H1 (cell line): ENCODE results near the gene TYW1B. TPM values are rescaled to one million over a fixed set of nuclear protein-coding genes. Genes with fewer than 3 reads are reported as not detected.
A peak's percentile ranks its signal among the peaks of the same experiment; 100 is the strongest.
"Not testable (repeated sequence)": the region's sequence is repeated elsewhere in the genome, so short reads cannot be mapped to it uniquely, and the experiment has no call there.

Experiments used
- CTCF ChIA-PET: fragments of 300-600 bp; sonication (Branson Sonifier 250); formaldehyde crosslinking; loops from one replicate; lab custom pipeline; 2021; ENCODE audit not compliant: partially characterized antibody; lab: Charles Lee
- POLR2A ChIA-PET: fragments of 300-600 bp; sonication (Branson Sonifier 250); formaldehyde crosslinking; loops from one replicate; lab custom pipeline; 2021; ENCODE audit warnings: inconsistent platforms; ENCODE audit not compliant: partially characterized antibody; lab: Charles Lee
- DNase-seq, 2 experiments: peaks; one replicate each; pipeline versions ENCODE4 v3.0.0 to v3.0.0-alpha.2; 2010 to 2022; ENCODE audit warnings: low spot score in 2 of 2, low read depth in 1 of 2, mixed read lengths in 1 of 2
- FAIRE-seq: peaks from 2 replicates; lab custom pipeline; 2011; peaks lifted over from hg19 to GRCh38; lab: Jason Lieb, UNC
- H2AFZ ChIP-seq: 2 replicates; pipeline ENCODE4 v1.8.1; 2012; ENCODE audit warnings: low read length, inconsistent platforms
- H2AK5ac ChIP-seq: 2 replicates; pipeline ENCODE4 v1.6.1; 2013; ENCODE audit warnings: low read depth, low read length
- H2BK120ac ChIP-seq: replicated peaks from 2 replicates; pipeline ENCODE3; 2013; ENCODE audit warnings: low read depth, low read length, inconsistent platforms
- H2BK12ac ChIP-seq: 2 replicates; pipeline ENCODE4 v1.6.1; 2013; ENCODE audit warnings: low read depth, low read length
- H2BK15ac ChIP-seq: 2 replicates; pipeline ENCODE4 v1.6.1; 2013; ENCODE audit warnings: low read length
- H2BK20ac ChIP-seq: 2 replicates; pipeline ENCODE4 v1.6.1; 2013; ENCODE audit warnings: low read length
- H2BK5ac ChIP-seq: 2 replicates; pipeline ENCODE4 v1.6.1; 2013; ENCODE audit warnings: low read depth, low read length
- H3K14ac ChIP-seq: 2 replicates; pipeline ENCODE4 v1.6.1; 2013; ENCODE audit warnings: inconsistent platforms; ENCODE audit not compliant: insufficient read length
- H3K18ac ChIP-seq: 2 replicates; pipeline ENCODE4 v1.6.1; 2013; ENCODE audit warnings: low read length; ENCODE audit errors: extremely low read depth
- H3K23ac ChIP-seq: 2 replicates; pipeline ENCODE4 v1.6.1; 2013; ENCODE audit warnings: inconsistent platforms; ENCODE audit not compliant: insufficient read length
- H3K23me2 ChIP-seq: 2 replicates; pipeline ENCODE4 v1.6.1; 2013; ENCODE audit warnings: low read depth, low read length
- H3K27ac ChIP-seq: 2 replicates; pipeline ENCODE4 v1.6.1; 2011; ENCODE audit warnings: low read depth, low read length, inconsistent platforms
- H3K27me3 ChIP-seq, 4 experiments: replicated peaks in 1 of 4; 1 replicate in 1 of 4; 2 replicates in 3 of 4; pipeline versions ENCODE4 v1.6.1 to v1.8.1; 2011 to 2013; ENCODE audit warnings: low read length in 3 of 4, mild to moderate bottlenecking in 3 of 4, inconsistent platforms in 2 of 4, mixed read lengths in 2 of 4, moderate library complexity in 1 of 4; ENCODE audit not compliant: control insufficient read depth in 3 of 4, insufficient read depth in 3 of 4; ENCODE audit errors: extremely low read depth in 1 of 4
- H3K36me3 ChIP-seq, 4 experiments: 2 replicates each; pipeline versions ENCODE4 v1.6.1 to v1.8.1; 2011 to 2013; ENCODE audit warnings: mild to moderate bottlenecking in 4 of 4, low read length in 3 of 4, moderate library complexity in 2 of 4, control low read depth in 1 of 4, inconsistent platforms in 1 of 4; ENCODE audit not compliant: insufficient read depth in 4 of 4, control insufficient read depth in 2 of 4
- H3K4ac ChIP-seq: replicated peaks from 2 replicates; pipeline ENCODE3; 2013; ENCODE audit warnings: low read length, low read depth, mixed read lengths, inconsistent platforms; ENCODE audit not compliant: insufficient read length
- H3K4me1 ChIP-seq, 4 experiments: replicated peaks in 1 of 4; 1 replicate in 1 of 4; 2 replicates in 3 of 4; pipeline versions ENCODE4 v1.6.1 to v1.8.1; 2011 to 2013; ENCODE audit warnings: low read length in 3 of 4, inconsistent platforms in 2 of 4, mixed read lengths in 1 of 4; ENCODE audit not compliant: insufficient read depth in 4 of 4, control insufficient read depth in 3 of 4
- H3K4me2 ChIP-seq, 2 experiments: 2 replicates each; pipeline versions ENCODE4 v1.6.1 to v1.8.1; 2011 to 2013; ENCODE audit warnings: low read depth in 2 of 2, low read length in 2 of 2, control low read depth in 1 of 2, inconsistent platforms in 1 of 2, mild to moderate bottlenecking in 1 of 2; ENCODE audit not compliant: insufficient read depth in 1 of 2
- H3K4me3 ChIP-seq, 4 experiments: fragments of 200-600, 300-600 bp in 1 of 4; sonication (generic), shearing (Covaris generic), sonication (Bioruptor Twin) in 1 of 4; 2 replicates each; pipeline versions ENCODE4 v1.5.1 to v1.8.1; 2011 to 2016; ENCODE audit warnings: low read length in 4 of 4, low read depth in 3 of 4, control low read depth in 2 of 4, inconsistent platforms in 2 of 4, mild to moderate bottlenecking in 2 of 4, mixed read lengths in 1 of 4, moderate library complexity in 1 of 4; ENCODE audit not compliant: insufficient read depth in 2 of 4; ENCODE audit errors: extremely low read depth in 1 of 4
- H3K56ac ChIP-seq: replicated peaks from 2 replicates; pipeline ENCODE3; 2013; ENCODE audit warnings: low read depth, mild to moderate bottlenecking, mixed read lengths, low read length, inconsistent platforms; ENCODE audit not compliant: insufficient read length
- H3K79me1 ChIP-seq: 2 replicates; pipeline ENCODE4 v1.6.1; 2013; ENCODE audit warnings: low read depth, low read length, control low read depth
- H3K79me2 ChIP-seq, 2 experiments: 2 replicates each; pipeline versions ENCODE4 v1.6.1 to v1.8.1; 2012 to 2013; ENCODE audit warnings: low read length in 2 of 2, mild to moderate bottlenecking in 2 of 2, inconsistent platforms in 1 of 2; ENCODE audit not compliant: insufficient read depth in 2 of 2, control insufficient read depth in 1 of 2
- H3K9ac ChIP-seq, 4 experiments: replicated peaks in 1 of 4; 1 replicate in 1 of 4; 2 replicates in 3 of 4; pipeline versions ENCODE4 v1.6.1 to v1.8.1; 2011 to 2013; ENCODE audit warnings: low read depth in 3 of 4, low read length in 3 of 4, control low read depth in 2 of 4, mild to moderate bottlenecking in 2 of 4, moderate library complexity in 2 of 4, inconsistent platforms in 1 of 4; ENCODE audit errors: extremely low read depth in 1 of 4
- H3K9me3 ChIP-seq, 2 experiments: 2 replicates each; pipeline versions ENCODE4 v1.6.1 to v1.8.1; 2012 to 2013; ENCODE audit warnings: mild to moderate bottlenecking in 2 of 2, moderate library complexity in 2 of 2, control low read depth in 1 of 2, inconsistent platforms in 1 of 2, low read depth in 1 of 2, low read length in 1 of 2, mixed read lengths in 1 of 2; ENCODE audit not compliant: insufficient read depth in 2 of 2
- H4K20me1 ChIP-seq, 2 experiments: replicated peaks in 1 of 2; 2 replicates each; pipeline versions ENCODE3 to v1.8.1; 2011 to 2013; ENCODE audit warnings: inconsistent platforms in 2 of 2, low read length in 2 of 2, mild to moderate bottlenecking in 1 of 2; ENCODE audit not compliant: insufficient read depth in 2 of 2, control insufficient read depth in 1 of 2
- H4K5ac ChIP-seq: 2 replicates; pipeline ENCODE4 v1.6.1; 2013; ENCODE audit warnings: low read length, low read depth, mixed read lengths, inconsistent platforms; ENCODE audit not compliant: insufficient read length
- H4K8ac ChIP-seq: 2 replicates; pipeline ENCODE4 v1.8.0; 2013; ENCODE audit warnings: mild to moderate bottlenecking, moderate library complexity, low read length, inconsistent platforms; ENCODE audit not compliant: insufficient read depth; ENCODE audit errors: extremely low read depth
- H4K91ac ChIP-seq: replicated peaks from 2 replicates; pipeline ENCODE3; 2013; ENCODE audit warnings: low read length, mixed read lengths, inconsistent platforms; ENCODE audit not compliant: insufficient read length
- WGBS, 2 experiments: shearing (Covaris generic) in 1 of 2; methylation state at CpG; one replicate each; pipeline versions ENCODE4 v1.1.6 to v1.1.7; 2013 to 2015; ENCODE audit warnings: low lambda C conversion rate in 2 of 2, mixed read lengths in 2 of 2, inconsistent platforms in 1 of 2, low coverage in 1 of 2, missing lambda C conversion rate in 1 of 2; ENCODE audit not compliant: insufficient replicate concordance in 2 of 2, insufficient coverage in 1 of 2, insufficient read length in 1 of 2; ENCODE audit errors: extremely low coverage in 1 of 2, missing lambda C conversion rate in 1 of 2; 5-methylcytosine and 5-hydroxymethylcytosine counted together
- polyA plus RNA-seq, 7 experiments: library from polyadenylated mRNA; depleted of rRNA in 3 of 7; stranded (reverse) in 5 of 7; unstranded in 2 of 7; fragments of >200 nt in 5 of 7; fragments of 200-250 nt in 2 of 7; gene quantifications; 1 replicate in 5 of 7; 2 replicates in 1 of 7; 4 replicates in 1 of 7; pipeline versions ENCODE4 v1.2.1 to v1.2.3, GENCODE V29; 2011 to 2013; ENCODE audit warnings: missing spikeins in 2 of 7, mixed read lengths in 2 of 7
- total RNA-seq: library from RNA; stranded (reverse); fragmentation: NEBNext Ultra II Directional; extraction: Animal tissue kit (Norgen Biotek cat#: 25700); gene quantifications from 2 replicates; pipeline ENCODE4 v1.2.1, GENCODE V29; 2021

Gene TYW1B
- total and polyA plus RNA-seq, 2 of the 8 experiments (the other 6 are each of a cell fraction or from before 2014, with no cell fraction given) = 6.8 to 12.6 TPM

DNA sequence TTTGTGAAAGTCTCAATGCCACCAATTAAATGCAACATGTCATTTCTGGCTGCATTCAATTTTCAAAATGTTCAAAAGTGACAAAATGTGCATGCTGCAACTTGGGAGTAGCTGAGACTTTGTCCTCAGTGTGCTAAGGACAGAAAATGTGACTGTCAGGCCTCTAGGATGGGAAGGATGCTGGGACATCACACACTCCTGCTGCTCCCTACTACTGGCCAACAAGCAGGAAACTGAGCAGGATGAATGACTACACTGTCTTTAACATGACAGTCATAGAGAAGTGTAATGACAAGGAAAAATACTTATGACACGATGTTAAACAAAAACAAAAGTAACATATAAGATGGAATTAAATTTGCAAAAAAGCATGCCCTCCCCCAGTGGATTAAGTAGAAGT is 138.7 kb downstream of the TYW1B start:
- H3K23ac ChIP-seq, H3K23me2 ChIP-seq, H2AK5ac ChIP-seq, H3K4ac ChIP-seq, H3K4me3 ChIP-seq, H3K9me3 ChIP-seq, H2BK15ac ChIP-seq, H2AFZ ChIP-seq, H3K36me3 ChIP-seq, H3K14ac ChIP-seq, H3K56ac ChIP-seq, H4K20me1 ChIP-seq, H3K27me3 ChIP-seq, H4K8ac ChIP-seq, H3K79me1 ChIP-seq, H3K79me2 ChIP-seq, H3K9ac ChIP-seq, H4K5ac ChIP-seq, H3K18ac ChIP-seq, H3K27ac ChIP-seq, POLR2A ChIA-PET, DNase-seq, CTCF ChIA-PET, H2BK12ac ChIP-seq: not testable (repeated sequence)
- FAIRE-seq = peak; percentile 72
- H2BK120ac ChIP-seq = peak overlapping the region; percentile 90
- 0 out of 4 replicates have a peak overlapping the region, but pooled peaks of 1 of the 2 experiments have one; percentile 8 for H3K4me2 ChIP-seq
- WGBS, 2 experiments = 0% methylated on average over 1 of the region's 1 CpG; no CpG with 5 or more reads in 1 of the 2 experiments
- H3K4me1 ChIP-seq = peaks cover 0 to 12% (median 9%) of the 10 kb centered on the region in 4 experiments; a peak in 5 of 7 replicates
- peak overlapping the region; percentile 8; the same call in 1 of the 2 replicates for H2BK5ac ChIP-seq
- peak overlapping the region; percentile 8; the same call in 1 of the 2 replicates for H2BK20ac ChIP-seq
- H4K91ac ChIP-seq = peak overlapping the region; percentile 89

DNA sequence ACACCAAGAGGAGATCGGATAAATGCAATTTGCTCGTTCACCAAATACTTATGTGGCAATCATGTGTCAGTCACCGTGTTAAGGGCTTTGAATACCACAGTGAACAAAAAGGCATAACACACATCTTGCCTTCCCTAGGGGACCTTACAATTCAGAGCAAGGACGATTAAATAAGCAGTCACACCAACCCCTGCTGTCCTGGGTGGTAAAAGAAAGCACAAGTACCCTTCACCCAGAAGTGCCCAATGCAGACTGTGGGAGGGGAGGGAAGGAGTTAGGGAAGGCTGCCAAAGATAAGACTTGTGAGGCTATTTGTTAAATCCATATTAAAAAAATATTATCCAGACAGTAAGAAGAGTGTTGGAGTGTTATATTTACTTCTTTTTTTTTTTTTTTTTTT is 146.8 kb downstream of the TYW1B start:
- peak overlapping the region; percentile 75; the same call in 1 of the 2 replicates for H2BK12ac ChIP-seq
- H3K4me1 ChIP-seq, H3K79me2 ChIP-seq, H3K4ac ChIP-seq, H3K9ac ChIP-seq, H2BK15ac ChIP-seq, H4K5ac ChIP-seq, H3K27ac ChIP-seq, H3K79me1 ChIP-seq, H4K8ac ChIP-seq, H3K9me3 ChIP-seq, H3K18ac ChIP-seq, H3K56ac ChIP-seq, H3K36me3 ChIP-seq, H2AK5ac ChIP-seq, H3K4me3 ChIP-seq, H2AFZ ChIP-seq, H2BK5ac ChIP-seq, H3K23me2 ChIP-seq, FAIRE-seq, H3K14ac ChIP-seq, H3K23ac ChIP-seq, DNase-seq, H4K91ac ChIP-seq, POLR2A ChIA-PET, H2BK20ac ChIP-seq, H3K4me2 ChIP-seq, H4K20me1 ChIP-seq, CTCF ChIA-PET, H2BK120ac ChIP-seq, H3K27me3 ChIP-seq: not testable (repeated sequence)
- 96% methylated on average over 4 of the region's 4 CpGs; no CpG with 5 or more reads in 1 of the 2 experiments for WGBS, 2 experiments
